ENCODE measurements around the gene TBATA. TPM values are rescaled to one million over a fixed set of nuclear protein-coding genes. Genes with fewer than 3 reads are reported as not detected.

The TBATA gene
- not detected in 2 replicates for total RNA-seq

GRCh38 chr10:70785190-70785589, at the start of gene TBATA:
Gene TBATA (minus strand): TSS chr10:70785377. CDS start chr10:70783379, 1,998 bp downstream.

GRCh38 chr10:70815504-70816219, 30.5 kb upstream of the TBATA start, which contains the start of gene SGPL1:
Gene SGPL1 (plus strand): TSS chr10:70815948. CDS start chr10:70816854, 906 bp downstream.

Other genes with a start within 250 kb of the TBATA start
- not detected in 2 replicates for gene PRF1, start 182.6 kb downstream of the TBATA start, total RNA-seq
- gene ADAMTS14, start 112.9 kb downstream of the TBATA start, total RNA-seq = 2.5 TPM in 2 replicates
- gene SGPL1, start 30.6 kb upstream of the TBATA start, total RNA-seq = 26.0 and 31.9 TPM in 2 replicates
- 39.1 and 47.3 TPM in 2 replicates for gene PCBD1, start 103.2 kb upstream of the TBATA start, total RNA-seq

All from smooth muscle cell of the pulmonary artery (primary cell).